Measurements from ENCODE around the gene FCER2. TPM values are rescaled to one million over a fixed set of nuclear protein-coding genes. Genes with fewer than 3 reads are reported as not detected.
A peak's percentile ranks its signal among the peaks of the same experiment; 100 is the strongest.

The FCER2 gene
- total RNA-seq, 2 experiments from 2014 or later, result 0.19 to 0.26 TPM

DNA sequence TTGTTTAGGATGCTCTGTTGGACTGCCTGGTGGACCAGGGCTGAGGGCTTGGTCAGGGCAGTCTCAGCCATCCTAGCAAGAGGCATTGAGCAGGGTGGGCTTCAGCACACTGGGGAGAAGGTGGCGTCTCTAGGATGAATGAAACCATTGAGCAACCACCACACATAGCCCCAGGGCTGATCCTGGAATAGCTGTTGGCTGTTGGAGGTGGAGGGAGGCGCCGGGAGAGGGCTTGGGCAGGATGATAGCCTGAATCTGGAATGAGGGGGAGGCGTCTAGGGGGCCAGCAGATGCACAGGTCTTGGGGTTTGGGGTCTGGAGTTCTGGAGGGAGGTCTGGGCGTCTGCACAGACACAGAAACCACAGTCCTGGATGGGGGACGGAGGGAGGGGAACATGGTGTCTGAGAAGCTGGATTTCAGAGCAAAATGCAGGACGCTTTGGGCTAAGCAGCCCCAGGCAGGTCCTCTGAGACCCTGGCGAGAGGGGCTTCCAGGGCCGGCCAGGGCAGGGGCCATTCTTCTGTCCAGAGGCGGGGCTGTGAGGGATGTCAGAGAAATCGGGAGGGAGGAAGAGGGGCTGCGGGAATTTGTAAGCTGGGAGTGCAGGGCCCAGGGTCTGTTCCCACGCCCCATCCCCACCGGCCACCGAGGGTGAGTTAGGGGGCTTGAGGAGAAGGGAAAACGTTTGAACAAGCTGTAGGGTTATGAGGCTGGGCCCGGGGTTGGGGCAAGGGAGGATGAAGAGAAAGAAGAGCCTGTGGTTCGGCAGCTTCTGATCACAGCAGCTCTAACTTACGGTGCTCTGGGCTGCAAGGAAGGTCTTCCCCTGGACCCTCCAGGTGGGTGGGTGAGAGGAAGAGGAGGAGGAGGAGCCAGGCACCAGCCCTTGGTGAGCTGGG is 16.1 kb downstream of the FCER2 start:
- H3K9me3 Mint-ChIP-seq, result no peaks in the 10 kb centered on the region
- POLR2A ChIA-PET, result interaction anchor here (0.5 to 1.0 kb wide), 2 partner anchors 21 to 535 kb away, joined by 3 read pairs; no protein-coding TSS in a partner anchor
- H3K36me3 Mint-ChIP-seq, result peaks cover 7% of the 10 kb centered on the region
- no peak overlapping the region for H3K27ac Mint-ChIP-seq
- H3K4me1 Mint-ChIP-seq, result peaks cover 2% of the 10 kb centered on the region
- no peak for DNase-seq
- H3K27me3 Mint-ChIP-seq, result no peaks in the 10 kb centered on the region
- no peak overlapping the region for H3K4me3 Mint-ChIP-seq
- no peak for ATAC-seq (ENCODE audit: low read depth)

DNA sequence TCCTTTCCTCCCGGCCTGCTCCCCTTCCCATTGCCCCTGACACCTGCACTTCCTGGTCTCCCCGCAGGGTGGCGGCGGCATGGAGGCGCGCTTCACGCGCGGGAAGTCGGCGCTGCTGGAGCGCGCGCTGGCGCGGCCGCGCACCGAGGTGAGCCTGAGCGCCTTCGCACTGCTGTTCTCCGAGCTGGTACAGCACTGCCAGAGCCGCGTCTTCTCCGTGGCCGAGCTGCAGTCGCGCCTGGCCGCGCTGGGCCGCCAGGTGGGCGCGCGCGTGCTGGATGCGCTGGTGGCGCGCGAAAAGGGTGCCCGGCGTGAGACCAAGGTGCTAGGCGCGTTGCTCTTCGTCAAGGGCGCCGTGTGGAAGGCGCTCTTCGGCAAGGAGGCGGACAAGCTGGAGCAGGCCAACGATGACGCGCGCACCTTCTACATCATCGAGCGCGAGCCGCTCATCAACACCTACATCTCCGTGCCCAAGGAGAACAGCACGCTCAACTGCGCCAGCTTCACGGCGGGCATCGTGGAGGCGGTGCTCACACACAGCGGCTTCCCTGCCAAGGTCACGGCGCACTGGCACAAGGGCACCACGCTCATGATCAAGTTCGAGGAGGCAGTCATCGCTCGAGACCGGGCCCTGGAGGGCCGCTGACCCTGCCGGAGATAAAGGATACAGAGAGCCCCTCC is 19.6 kb downstream of the FCER2 start:
- ATAC-seq (ENCODE audit: low read depth) (no peak), DNase-seq (no peak)
- H3K27ac Mint-ChIP-seq, result peak overlapping the region; percentile 95
- H3K36me3 Mint-ChIP-seq, result peaks cover 7% of the 10 kb centered on the region
- H3K4me1 Mint-ChIP-seq, result peaks cover 24% of the 10 kb centered on the region
- H3K4me3 Mint-ChIP-seq, result peak overlapping the region; percentile 94
- no peaks in the 10 kb centered on the region for H3K9me3 Mint-ChIP-seq
- POLR2A ChIA-PET, result no interaction called here
- H3K27me3 Mint-ChIP-seq, result peaks cover 4% of the 10 kb centered on the region

DNA sequence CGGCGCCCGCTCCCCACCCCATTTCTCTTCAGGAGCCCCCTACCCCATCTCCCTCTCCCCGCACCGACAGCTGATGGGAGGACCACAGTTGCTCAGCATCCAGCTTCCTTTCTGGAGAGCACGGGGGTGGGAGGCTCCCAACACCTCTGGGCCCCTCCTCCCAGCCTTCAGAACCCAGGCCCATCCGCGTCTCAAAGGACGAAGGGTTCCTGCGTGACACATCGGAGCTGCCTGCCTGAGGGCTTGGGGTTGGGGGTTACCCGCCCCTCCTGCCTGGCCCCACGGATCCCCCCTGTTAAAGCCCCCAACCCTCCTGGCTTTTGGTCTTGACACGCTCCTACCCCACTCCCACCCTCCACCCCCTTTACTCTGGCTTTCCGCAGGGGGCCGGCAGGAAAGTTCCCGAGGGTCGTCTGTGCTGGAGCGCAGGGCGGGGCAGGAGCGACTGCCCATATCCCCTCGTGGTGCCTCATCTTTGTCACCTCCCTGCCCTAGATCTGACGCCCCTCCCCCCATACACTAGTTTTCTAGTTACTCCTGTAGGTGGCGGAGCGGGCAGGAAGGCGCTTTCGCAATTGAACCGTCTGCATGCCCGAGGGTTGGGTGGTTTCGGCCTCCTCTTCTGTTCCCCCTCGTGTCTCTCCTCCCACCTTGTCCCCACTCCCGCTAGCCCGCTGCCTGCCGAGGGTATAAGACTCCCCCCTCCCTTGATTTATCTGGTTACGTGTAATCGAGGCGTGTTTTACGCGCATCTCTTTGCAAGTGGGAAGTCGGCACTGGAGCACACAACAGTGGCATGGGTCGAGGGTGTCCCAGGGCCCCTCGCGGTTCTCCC is 20.4 kb downstream of the FCER2 start:
- POLR2A ChIA-PET, result interaction anchor here (0.5 to 2.2 kb wide), 16 partner anchors 11 to 512 kb away, joined by 3 to 16 read pairs (median 5); partner anchors contain the start of genes PET100, RETN, STXBP2 and XAB2
- Mint-ChIP-seq H3K9me3 (no peaks in the 10 kb centered on the region), H3K4me1 (peaks cover 31% of the 10 kb centered on the region), H3K27me3 (peaks cover 11% of the 10 kb centered on the region), H3K36me3 (peaks cover 7% of the 10 kb centered on the region), H3K4me3 (peak overlapping the region; percentile 94), H3K27ac (peak overlapping the region; percentile 95)
- ATAC-seq (ENCODE audit: low read depth), result peak; percentile 49
- peak; percentile 72 for DNase-seq

DNA sequence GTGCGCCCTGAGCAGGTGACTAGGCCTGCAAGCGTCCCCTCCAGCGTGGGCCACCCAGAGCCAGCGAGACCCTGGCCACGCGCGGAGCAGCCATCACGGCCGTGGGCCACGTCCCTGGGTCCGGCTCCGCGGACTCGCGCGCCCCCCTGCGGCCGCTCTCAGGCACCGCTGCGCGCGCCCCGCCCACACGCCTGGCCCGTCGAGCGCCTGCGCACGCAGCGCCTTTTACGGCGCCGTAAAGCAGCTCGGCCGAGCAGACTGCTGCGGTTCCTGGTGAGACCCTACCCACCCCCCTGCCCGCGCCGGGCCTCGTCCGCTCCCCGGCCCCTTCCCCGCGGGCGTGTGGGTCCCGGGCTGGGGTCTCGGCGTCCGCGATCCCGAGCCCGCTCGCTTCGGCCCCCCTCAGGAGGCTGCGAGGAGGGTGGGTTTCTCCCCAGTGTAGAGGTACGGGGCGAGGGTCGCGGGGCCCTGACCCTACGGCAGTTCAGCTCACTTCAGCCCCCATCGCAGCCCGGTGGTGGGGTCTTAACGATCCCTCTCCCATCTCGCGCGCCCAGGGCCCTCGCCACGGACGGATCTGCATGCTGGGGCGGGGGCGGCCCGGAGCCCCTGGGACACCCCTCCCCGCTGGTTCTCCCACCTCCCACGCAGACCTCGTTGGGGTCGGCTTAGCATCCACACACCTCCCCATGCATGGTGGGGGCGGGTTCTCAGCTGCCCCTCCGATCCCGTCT is 21.2 kb downstream of the FCER2 start, which contains the start of gene TRAPPC5:
Gene TRAPPC5, plus strand, starts transcription at position 228 of the 734 bp plus-strand sequence. CDS start 1,421 bp downstream, outside the sequence.
- Mint-ChIP-seq H3K9me3 (no peaks in the 10 kb centered on the region), H3K36me3 (peaks cover 7% of the 10 kb centered on the region), H3K27ac (peak within 1 kb of the TSS; percentile 95), H3K27me3 (peaks cover 13% of the 10 kb centered on the region), H3K4me3 (peak within 1 kb of the TSS; percentile 94), H3K4me1 (peaks cover 39% of the 10 kb centered on the region)
- ATAC-seq (ENCODE audit: low read depth) (peak; percentile 70), DNase-seq (peak; percentile 97)
- POLR2A ChIA-PET, result interaction anchor here (0.5 to 2.2 kb wide), 17 partner anchors 10 to 513 kb away, joined by 3 to 16 read pairs (median 4); partner anchors contain the start of genes PET100, RETN, STXBP2 and XAB2

DNA sequence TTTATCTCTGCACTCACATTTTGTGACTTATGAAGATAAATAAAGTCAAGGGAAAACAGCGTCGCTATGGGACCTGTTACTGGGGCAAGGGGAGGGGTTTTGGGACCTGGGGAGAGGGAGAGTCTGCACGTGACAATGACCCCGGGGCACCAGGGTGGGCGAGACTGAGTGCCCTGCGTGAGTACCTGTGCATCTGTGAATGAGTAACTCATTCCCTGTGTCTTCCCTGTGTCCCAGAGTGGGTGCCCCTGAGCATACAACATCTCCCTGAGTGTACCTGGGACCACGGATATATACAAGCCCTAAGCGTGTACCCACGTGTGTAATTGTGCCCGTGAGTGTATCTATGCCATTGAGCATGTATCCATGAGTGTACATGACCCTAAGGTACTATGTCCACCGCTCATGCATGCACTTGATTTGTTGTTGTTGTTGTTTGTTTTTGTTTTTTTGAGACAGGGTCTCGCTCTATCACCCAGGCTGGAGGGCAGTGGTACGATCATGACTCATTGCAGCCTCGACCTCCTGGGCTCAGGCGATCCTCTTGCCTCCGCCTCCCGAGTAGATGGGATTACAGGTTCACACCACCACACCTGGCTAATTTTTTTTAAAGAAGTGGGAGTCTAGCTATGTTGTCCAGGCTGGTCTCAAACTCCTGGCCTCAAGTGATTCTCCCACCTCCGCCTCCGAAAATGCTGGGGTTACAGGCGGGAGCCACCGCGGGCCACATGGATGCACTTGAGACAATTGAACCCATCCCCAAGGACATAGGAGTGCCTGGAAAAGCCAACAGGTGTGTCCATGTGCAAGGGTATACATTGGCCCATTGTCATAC is 21.9 kb downstream of the FCER2 start:
- H3K27me3 Mint-ChIP-seq, result peaks cover 13% of the 10 kb centered on the region
- H3K27ac Mint-ChIP-seq, result peak overlapping the region; percentile 95
- H3K36me3 Mint-ChIP-seq, result peaks cover 4% of the 10 kb centered on the region
- POLR2A ChIA-PET, result interaction anchor here (0.7 to 2.2 kb wide), 11 partner anchors 10 to 514 kb away, joined by 3 to 16 read pairs (median 6); partner anchors contain the start of genes PET100, RETN, STXBP2 and XAB2
- H3K4me1 Mint-ChIP-seq, result peaks cover 40% of the 10 kb centered on the region
- DNase-seq, result no peak
- peak overlapping the region; percentile 94 for H3K4me3 Mint-ChIP-seq
- no peak for ATAC-seq (ENCODE audit: low read depth)
- H3K9me3 Mint-ChIP-seq, result no peaks in the 10 kb centered on the region

DNA sequence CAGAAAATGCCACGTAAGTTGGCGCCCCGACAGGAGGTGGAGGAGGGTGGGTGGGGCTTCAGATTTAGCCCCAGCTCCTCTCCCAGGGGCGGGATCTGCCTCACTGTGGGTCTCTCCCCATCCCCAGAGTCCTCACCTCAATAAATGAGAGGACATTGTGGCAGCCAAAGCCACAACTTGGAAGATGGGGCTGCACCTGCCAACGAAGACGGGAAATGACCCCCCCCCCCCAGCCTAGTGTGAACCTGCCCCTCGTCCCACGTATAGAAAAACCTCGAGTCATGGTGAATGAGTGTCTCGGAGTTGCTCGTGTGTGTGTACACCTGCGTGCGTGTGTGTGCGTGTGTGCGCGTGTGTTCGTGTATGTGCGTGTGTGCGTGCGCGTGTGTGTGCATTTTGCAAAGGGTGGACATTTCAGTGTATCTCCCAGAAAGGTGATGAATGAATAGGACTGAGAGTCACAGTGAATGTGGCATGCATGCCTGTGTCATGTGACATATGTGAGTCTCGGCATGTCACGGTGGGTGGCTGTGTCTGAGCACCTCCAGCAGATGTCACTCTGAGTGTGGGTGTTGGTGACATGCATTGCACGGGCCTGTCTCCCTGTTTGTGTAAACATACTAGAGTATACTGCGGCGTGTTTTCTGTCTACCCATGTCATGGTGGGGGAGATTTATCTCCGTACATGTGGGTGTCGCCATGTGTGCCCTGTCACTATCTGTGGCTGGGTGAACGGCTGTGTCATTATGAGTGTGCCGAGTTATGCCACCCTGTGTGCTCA is 22.8 kb downstream of the FCER2 start:
- H3K27ac Mint-ChIP-seq, result peak overlapping the region; percentile 74
- POLR2A ChIA-PET, result interaction anchor here (0.9 kb wide), 2 partner anchors 31 to 50 kb away, joined by 3 to 4 read pairs; partner anchors contain the start of genes PET100 and XAB2
- H3K27me3 Mint-ChIP-seq, result peaks cover 13% of the 10 kb centered on the region
- peak; percentile 51 for DNase-seq
- H3K9me3 Mint-ChIP-seq, result no peaks in the 10 kb centered on the region
- H3K36me3 Mint-ChIP-seq, result peaks cover 4% of the 10 kb centered on the region
- H3K4me3 Mint-ChIP-seq, result peak overlapping the region; percentile 61
- ATAC-seq (ENCODE audit: low read depth), result peak; percentile 50
- peaks cover 45% of the 10 kb centered on the region for H3K4me1 Mint-ChIP-seq

DNA sequence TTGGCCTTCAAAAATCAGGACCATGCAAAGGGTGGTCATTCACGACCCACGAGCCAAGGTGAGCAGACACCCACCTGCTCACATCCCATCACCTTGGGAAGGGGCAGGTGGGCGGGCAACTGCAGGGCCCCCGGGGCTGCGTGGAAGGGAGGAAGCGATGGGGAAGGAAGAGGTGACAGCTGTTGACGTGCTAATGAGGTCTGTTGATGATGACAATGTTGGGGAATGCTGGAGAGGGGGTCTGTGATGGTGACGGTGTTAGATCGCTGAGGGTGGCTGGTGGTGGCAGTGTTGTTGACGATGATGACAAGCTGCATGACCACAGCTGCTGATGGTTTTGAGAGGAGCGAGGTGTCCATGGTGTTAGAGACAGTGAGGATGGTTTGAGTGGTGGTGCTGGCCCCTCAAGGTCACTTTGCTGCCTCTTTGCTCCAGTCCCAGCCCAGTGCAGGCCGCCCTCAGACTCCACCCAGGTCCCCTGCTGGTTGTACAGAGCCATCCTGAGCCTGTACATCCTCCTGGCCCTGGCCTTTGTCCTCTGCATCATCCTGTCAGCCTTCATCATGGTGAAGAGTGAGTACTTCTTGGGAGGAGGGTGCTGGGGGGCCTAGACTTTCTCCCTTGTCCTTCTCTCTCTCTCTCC is 24.1 kb downstream of the FCER2 start:
- POLR2A ChIA-PET, result interaction anchor here (0.9 to 1.0 kb wide), 2 partner anchors 40 to 48 kb away, joined by 3 to 4 read pairs; partner anchors contain the start of genes PET100 and XAB2

DNA sequence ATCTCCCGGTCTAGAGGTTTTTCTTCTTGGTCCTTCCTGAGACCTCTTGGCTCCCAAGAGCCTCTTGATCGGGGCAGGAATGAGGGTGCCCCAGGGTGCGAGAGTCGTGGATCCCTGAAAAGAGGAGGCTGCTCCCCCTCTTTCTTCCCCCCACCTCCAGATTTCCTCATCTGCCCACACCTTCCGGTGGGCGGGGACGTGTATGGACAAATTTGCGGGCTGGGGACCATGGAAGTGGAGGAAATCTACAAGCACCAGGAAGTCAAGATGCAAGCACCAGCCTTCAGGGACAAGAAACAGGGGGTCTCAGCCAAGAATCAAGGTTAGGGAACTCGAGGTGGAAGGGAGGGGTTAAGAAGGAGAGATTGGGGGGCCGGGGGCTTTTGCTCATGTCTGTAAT is 25.1 kb downstream of the FCER2 start, which contains the start of gene MCEMP1:
Gene MCEMP1, plus strand, starts transcription at position 237 of the 400 bp plus-strand sequence. Its CDS starts 31 bp downstream, at position 268.
- no peak for ATAC-seq (ENCODE audit: low read depth)
- H3K36me3 Mint-ChIP-seq, result peaks cover 1% of the 10 kb centered on the region
- H3K4me3 Mint-ChIP-seq, result peak within 1 kb of the TSS; percentile 65
- H3K27ac Mint-ChIP-seq, result peak within 1 kb of the TSS; percentile 34
- peaks cover 50% of the 10 kb centered on the region for H3K4me1 Mint-ChIP-seq
- peaks cover 22% of the 10 kb centered on the region for H3K27me3 Mint-ChIP-seq
- H3K9me3 Mint-ChIP-seq, result no peaks in the 10 kb centered on the region
- no peak for DNase-seq
- POLR2A ChIA-PET, result interaction anchor here (2.4 kb wide), 1 partner anchor 20 kb away, joined by 6 read pairs; no protein-coding TSS in a partner anchor

More for the DNA sequence above, 24.1 kb downstream of the FCER2 start:
- peaks cover 20% of the 10 kb centered on the region for H3K27me3 Mint-ChIP-seq
- DNase-seq, result no peak
- no peak overlapping the region for H3K27ac Mint-ChIP-seq
- no peak overlapping the region for H3K4me3 Mint-ChIP-seq
- no peak for ATAC-seq (ENCODE audit: low read depth)
- H3K36me3 Mint-ChIP-seq, result peaks cover 1% of the 10 kb centered on the region
- H3K4me1 Mint-ChIP-seq, result peaks cover 50% of the 10 kb centered on the region
- no peaks in the 10 kb centered on the region for H3K9me3 Mint-ChIP-seq

DNA sequence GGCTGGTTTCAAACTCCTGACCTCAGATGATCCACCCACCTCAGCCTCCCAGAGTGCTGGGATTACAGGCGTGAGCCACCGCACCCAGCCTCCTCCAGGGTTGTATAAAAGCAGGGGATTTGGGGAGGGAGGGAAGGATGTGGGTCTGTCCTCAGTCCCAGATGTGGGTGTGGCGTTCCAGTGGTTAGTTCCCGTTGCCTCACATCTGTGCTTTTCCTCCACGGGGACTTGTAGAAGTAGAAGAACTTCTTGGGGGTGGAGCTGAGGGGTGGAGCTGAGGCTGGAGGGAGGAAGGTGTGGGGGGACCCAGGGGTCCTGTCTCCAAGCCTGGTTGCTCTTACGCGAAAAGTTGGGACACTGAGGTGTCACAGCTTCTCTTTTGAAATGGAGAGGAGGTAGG is 25.6 kb downstream of the FCER2 start:
- Mint-ChIP-seq H3K9me3 (no peaks in the 10 kb centered on the region), H3K4me3 (peak overlapping the region; percentile 65), H3K27ac (peak overlapping the region; percentile 34), H3K4me1 (peaks cover 48% of the 10 kb centered on the region), H3K27me3 (peaks cover 27% of the 10 kb centered on the region), H3K36me3 (no peaks in the 10 kb centered on the region)
- DNase-seq (no peak), ATAC-seq (ENCODE audit: low read depth) (no peak)
- POLR2A ChIA-PET, result interaction anchor here (2.4 kb wide), 1 partner anchor 19 kb away, joined by 6 read pairs; no protein-coding TSS in a partner anchor
